Measurements from ENCODE around the gene USP35.
"Not testable (repeated sequence)": the region's sequence is repeated elsewhere in the genome, so short reads cannot be mapped to it uniquely, and the experiment has no call there.

The USP35 gene

DNA sequence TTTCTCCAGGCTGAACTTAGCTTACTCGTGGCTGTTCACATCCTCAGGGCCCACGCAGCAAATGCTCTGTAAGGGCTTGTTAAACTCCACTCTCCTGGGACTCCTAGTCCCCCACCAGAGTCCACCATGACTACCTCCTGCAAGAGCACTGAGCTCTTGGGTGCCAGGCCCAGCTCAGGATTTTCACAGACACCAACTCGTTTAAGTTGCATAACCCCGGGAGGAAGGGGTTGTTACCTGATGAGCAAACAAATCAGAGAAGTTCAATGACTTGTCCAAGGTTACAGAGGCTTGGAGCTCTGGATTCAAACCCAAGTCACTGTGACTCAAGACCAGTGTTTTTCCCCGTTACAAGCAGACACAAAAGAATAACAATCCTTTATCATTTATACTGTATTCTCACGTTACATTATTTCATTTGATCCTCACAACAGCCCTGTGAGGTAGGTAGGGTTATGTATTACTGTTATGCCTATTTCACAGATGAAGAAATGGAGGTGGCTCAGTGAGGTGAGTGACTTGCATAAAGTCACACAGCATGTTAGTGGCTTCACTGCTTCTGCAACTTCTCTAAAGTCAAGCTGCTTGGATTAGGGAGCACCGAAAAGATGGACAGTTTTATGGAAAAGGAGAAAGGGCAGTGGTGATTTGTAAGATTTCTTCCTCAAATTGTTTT, 17.7 kb upstream of the USP35 start:
- DNase-seq = no peak

DNA sequence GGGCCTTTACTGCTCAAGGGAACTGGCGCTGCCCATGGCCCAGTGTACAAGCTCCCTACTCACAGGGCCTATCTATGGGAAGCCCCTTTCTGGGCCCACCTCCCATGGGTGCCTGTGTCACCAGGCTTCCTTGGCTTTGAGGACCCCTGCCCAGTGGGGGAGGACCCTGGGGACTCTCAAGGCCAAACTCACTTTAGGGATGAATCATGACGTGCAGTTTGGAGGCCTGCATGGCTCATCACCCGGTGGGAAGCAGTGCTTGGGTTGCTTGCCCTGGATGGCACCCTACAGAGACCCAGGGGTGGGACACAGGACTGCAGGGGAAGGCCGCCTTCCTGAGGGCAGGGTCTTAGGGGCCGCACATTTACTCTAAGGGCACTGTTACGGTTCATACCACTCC, 16.8 kb upstream of the USP35 start:
- DNase-seq = no peak

DNA sequence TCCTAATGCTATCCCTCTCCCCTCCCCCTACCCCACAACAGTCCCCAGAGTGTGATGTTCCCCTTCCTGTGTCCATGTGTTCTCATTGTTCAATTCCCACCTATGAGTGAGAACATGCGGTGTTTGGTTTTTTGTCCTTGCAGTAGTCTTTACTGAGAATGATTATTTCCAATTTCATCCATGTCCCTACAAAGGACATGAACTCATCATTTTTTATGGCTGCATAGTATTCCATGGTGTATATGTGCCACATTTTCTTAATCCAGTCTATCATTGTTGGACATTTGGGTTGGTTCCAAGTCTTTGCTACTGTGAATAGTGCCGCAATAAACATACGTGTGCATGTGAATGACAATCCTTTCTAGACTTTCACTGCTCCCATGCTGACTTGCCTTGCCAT, 12.9 kb upstream of the USP35 start:
- DNase-seq = not testable (repeated sequence)

DNA sequence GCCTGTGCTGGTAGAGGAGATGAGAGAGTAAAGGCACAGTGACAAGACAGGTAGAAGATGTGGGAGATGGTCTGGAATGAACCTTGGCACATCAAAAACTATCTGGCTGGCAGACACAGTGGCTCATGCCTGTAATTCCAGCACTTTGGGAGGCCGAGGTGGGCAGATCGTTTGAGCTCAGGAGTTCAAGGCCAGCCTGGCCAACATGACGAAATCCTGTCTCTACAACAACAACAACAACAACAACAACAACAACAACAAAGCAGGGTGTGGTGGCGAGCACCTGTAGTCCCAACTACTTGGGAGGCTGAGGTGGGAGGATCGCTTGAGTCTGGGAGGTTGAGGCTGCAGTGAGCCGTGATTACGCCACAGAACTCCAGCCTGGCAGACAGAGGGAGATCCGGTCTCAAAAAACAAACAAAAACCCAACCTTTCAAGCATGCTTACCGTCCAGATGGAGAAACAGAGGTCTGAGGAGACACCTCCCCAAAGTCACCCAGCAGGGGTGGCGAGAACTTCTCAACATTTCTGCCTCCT, 12.0 kb upstream of the USP35 start:
- no peak for DNase-seq

DNA sequence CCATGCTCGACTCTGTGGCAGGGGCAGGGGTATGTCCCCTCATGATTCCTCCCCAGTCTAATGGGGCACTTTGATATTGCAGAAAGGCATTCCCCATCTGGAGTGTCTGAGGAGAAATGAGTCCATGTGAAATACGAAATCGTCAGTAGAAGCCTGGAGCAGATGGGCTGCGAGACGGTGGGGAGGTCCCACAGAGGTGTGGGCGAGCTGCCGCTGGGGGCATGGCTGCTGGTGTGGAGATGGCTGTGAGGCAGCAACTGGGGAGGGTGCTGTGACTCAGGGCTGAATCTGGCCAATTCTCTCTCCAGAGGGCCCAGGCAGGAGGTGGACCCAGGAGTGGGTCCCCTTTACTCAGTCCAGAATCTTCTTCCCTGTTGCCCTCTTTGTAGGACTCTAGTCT, 11.5 kb upstream of the USP35 start:
- no peak for DNase-seq

DNA sequence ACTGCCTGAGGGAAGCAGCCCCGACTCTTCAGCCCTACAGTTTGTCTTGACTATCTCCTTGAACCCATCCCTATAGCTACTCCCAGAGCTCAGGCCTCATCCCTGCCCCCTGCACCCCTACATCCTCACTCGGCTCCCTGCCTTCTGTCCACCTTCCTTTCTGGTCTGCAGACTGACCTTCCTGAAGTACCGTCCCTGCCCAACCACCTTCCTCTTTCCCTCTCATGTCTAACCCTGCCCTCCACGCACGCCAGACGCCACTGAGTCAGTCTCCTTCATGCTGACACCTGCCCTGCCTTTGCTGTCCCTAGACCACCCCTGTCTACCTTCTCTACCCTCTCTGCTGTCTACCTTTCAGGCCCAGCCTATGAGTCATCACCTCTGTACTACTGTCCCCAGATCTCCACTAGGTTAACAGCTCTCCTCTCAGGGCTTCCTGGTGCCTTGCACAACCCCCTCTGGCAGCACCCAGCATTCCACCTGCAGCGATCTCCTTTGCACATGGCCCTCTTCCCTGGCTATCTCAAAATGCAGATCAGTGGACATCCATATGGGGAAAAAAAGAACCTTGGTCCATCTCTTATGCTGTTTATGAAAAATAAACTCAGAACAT, 9.2 kb upstream of the USP35 start:
- no peak for DNase-seq

DNA sequence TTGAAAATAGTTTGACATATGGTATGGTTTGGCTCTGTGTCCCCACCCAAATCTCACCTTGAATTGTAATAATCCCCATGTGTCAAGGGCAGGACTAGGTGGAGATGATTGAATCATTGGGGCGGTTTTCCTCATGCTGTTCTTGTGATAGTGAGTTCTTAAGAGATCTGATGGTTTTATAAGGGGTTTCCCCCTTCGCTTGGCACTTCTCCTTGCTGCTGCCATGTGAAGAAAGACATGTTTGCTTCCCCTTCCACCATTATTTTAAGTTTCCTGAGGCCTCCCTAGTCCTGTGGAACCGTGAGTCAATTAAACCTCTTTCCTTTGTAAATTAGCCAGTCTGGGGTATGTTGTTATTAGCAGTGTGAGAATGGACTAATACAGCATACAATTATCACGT, 8.0 kb upstream of the USP35 start:
- DNase-seq = no peak

DNA sequence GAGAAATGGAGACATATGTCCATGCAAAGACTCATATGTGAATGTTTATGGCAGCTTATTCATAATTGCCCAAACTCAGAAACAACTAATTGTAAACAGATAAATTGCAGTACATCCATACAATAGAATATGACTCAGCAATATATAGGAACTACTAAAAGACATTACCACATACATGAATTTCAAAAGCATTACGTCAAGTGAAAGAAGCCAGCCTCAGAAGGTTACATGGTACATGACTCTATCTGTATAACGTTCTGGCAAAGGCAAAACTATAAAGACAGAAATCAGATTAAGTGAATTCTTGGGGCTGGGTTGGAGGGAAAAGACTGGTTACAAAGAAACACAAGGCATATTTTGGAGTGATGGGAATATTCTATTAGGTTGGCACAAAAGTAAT, 7.5 kb upstream of the USP35 start:
- DNase-seq = no peak

DNA sequence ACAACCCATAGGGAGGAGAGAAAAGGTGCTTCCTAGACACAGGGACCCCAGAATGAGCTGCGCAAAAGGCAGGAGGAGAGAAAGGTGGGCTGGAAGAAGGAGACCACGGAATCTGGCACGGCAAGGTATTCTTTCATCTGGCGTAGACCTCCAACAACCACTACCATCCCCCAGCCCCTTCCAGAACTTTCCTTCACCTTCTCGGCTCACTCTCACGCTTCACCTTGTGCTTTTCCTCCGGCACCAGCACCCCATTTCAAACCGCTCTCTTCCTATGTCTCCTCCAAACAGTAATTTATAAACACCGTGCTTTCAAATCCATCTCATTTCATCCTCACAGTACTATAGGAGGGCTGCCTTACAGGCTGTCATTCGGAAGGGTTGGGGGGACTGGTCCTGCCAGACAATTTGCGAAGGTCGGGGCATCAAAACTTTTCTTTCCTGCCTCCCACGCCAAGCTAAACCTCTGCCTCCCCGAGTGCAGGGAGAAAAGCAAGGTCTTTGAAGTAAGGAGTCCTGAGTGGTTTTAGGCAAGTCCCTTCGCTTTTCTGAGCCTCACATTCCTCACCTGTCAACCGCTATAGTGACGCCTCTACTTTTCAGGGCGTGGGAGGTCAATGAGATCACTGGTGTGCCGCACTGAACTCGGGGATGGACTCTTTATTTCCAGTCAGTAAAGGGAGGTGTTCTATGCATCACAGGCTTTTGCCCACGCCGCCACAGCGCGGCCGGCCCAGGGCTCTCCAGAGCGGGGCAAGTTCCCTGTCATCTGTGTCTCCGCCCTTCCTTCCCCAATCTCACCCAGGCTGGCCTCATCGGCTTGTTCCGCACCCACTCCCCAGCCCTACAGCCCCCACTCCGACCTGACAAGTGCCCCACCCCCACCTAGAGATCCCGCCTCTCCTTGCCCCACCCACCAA, 1.1 kb upstream of the USP35 start:
- no peak for DNase-seq

DNA sequence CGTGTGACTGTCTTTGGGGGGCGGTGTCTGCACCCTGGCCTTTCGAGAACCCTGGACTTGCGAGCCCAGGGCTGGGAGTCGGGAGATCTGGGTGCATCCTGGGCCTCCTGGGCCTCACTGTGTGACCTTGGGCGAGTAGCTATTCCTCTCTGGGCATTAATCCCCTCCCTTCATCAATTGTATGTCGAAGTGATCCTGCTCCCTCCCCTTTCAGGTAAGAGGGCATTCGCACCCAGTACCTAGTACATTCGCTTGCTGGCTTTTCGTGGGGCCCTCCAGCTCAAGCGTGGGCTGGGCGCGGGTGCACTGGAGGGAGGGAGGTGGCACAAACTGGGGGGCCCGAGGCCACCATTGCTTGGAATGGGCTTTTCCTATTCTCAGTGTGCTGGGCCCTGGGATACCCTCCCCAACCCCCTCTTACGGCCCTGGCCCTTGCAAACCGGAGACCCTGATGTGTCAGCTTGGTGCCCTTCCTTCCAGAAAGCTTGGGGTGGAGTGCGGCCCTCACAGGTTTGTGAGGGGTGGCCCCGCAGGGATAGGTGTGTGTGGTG, 530 bp downstream of the USP35 start:
- no peak for DNase-seq

DNA sequence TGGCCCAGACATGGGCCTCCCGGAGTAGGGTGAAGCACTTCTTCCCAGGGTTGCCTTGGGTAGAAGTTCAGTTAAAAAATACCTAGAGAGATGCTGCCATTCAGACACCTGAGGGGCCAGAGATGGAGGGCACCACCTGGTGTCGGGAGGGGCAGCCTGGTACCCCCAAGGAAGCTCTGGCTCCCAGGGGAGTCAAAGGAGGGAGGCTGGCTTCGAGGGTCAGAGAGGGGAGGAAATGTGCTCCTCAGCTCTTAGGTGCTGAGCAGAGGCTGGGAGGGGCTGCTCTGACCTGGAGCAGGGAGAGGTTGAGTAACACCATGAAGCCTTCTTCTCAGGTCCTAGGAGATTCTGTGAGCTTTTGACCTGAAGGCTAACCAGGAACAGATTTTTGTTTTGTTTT, 1.1 kb downstream of the USP35 start:
- no peak for DNase-seq

DNA sequence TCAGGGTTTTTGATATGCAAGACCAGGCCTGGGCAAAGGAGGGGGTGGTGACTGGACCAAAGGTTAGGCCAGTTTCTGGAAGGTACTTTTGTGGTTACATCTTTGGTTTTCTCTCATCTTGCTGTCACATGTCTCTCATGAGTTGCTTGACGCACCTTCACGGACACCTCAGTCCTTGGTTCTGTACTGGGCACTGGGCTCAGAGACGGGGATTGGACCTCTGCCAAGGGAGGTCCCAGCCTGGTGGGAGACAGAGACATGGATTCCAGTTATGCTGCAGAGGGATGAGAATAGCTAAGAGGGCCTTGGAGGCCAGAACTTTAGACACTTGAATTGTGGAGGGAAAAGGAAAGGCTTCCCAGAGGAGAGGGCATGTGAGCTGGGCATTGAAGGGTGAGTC, 1.7 kb downstream of the USP35 start:
- no peak for DNase-seq

DNA sequence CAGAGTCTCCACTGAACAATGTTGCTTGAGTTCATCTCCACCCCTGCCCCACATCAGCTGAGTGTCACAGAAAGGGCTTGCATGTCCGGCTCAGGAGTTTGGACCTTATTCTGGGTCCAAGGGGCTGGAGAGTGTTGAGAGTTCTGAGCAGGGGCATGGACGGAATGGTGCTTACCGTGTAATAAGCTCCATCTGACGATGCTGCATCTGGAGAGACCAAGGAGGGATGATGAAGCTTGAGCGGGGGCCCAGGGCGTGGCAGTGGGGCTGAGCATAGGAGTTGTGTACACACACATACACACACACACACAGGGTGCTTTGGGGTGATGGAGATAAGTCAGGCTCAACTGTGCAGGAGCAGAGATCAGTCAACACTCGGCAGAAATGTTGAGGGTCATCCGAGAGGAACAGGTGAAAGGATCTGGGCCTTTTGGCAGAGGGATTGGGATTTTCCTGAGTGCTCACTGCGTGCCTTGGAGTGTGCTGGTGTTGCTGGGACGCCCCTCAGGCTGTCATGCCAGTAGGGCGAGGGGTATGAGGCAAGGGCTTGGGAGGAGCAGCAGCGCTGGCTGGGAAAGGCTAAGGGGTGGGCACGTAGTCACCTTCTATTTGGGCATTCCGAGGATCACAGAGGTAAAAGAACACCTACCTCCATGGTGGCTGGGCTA, 2.3 kb downstream of the USP35 start:
- DNase-seq = no peak

DNA sequence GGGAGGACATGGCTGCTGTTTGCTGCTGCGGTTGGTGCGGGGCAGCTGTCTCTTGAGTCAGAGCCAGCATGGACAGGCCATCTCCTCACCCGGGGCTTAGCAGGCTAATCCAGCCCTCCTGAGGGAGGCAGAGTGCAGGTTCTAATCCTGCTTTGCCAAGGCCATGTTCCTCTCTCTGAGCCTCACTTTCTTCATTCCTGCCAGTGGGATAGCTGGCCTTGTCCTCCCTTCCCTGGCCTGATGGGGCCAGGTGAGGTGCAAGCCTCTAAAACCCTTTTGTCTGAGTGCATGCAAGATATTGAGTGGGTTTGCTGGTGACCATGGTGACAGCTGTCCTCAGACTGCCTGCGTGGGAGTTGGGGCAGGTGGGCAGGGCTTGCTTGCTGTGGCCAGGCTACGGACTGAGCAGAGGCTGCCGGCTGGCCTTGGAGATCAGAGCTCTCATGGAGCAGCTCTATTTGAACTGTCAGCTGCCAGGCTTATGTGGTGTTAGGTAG, 3.6 kb downstream of the USP35 start:
- DNase-seq = no peak

DNA sequence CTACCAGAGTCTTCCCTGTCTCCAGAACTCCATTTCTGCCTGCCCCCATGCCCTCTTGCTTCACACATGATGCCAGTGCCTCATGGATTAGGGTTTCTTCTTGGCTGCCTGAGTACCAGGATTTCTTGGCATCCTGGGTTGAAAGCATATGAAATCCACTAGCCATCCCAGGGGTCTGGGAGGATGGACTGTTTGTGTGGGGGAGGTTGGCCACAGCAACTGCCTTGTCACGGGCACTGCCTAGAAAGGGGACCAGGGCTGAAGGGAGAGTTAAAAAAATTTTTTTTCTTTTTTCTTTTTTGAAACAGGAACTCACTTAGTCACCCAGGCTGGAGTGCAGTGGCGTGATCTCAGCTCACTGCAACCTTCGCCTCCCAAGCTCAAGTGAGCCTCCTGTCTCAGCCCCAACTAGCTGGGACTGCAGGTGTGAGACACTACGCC, 4.2 kb downstream of the USP35 start:
- no peak for DNase-seq

DNA sequence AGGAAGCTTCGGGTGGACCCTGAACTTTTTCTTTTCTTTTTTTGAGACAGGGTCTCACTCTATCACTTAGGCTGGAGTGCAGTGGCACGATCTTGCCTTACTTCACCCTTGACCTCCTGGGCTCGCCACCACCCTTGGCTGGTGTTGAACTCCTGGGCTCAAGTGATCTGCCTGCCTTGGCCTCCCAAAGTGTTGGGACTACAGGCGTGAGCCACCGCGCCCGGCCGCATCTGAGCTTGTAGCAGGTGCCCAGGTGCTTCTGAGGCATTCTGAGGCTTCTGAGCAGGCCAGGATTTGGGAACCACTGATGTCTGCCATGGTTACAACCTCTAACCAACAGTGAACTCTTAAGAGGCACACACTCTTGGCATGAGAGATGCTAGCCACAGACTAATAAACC, 5.1 kb downstream of the USP35 start:
- no peak for DNase-seq

DNA sequence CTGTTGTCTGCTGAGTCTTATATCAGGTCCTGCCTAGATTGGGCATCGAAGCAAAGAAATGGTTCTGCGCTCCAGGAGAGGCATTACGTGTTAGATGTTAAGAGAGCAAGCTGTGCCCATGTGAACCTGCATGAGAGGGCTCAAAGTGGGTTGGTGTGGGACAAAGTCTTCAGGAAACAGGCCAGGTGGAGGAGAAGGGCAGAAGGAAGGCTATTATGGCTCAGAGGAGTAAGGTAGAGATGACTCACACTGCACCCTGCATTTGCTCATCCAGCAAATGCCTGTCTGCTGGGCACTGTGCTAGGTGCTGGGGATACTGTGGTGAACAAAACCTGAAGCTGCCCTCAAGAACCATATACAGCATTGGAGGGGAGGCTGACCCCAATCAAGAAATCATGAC, 5.8 kb downstream of the USP35 start:
- DNase-seq = no peak

DNA sequence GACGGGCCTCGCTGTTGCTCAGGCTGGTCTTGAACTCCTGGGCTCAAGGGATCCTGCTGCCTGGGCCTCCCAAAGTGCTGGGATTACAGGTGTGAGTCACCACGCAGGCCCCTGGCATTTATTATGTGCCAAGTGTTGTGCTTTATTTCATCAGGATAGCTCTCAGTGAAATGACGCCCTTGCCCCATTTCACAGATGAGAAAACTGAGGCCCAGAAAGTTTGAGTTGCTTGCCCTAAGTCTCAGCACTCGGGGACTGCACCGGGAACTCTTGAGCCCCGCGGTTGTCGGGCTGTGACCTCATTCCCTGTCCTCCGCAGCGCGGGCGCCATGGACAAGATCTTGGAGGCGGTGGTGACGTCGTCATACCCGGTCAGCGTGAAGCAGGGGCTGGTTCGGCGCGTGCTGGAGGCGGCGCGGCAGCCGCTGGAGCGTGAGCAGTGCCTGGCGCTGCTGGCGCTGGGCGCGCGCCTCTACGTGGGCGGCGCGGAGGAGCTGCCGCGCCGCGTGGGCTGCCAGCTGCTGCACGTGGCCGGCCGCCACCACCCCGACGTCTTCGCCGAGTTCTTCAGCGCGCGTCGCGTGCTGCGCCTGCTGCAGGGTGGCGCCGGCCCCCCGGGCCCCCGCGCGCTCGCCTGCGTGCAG, 7.3 kb downstream of the USP35 start:
- DNase-seq = no peak

DNA sequence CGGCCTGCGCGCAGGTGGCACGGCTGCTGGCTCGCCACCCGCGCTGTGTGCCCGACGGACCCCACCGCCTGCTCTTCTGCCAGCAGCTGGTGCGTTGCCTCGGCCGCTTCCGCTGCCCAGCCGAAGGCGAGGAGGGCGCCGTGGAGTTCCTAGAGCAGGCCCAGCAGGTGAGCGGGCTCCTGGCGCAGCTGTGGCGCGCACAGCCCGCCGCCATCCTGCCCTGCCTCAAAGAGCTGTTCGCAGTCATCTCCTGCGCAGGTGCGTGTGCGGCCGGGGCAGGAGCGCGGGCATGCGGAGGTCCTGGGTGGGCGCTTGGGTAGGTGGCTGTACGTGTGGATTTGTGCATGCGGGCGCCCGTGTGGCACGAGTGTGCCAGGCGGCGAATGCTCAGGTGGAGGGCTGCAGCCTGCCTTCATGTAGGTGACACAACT, 8.0 kb downstream of the USP35 start:
- DNase-seq = no peak

DNA sequence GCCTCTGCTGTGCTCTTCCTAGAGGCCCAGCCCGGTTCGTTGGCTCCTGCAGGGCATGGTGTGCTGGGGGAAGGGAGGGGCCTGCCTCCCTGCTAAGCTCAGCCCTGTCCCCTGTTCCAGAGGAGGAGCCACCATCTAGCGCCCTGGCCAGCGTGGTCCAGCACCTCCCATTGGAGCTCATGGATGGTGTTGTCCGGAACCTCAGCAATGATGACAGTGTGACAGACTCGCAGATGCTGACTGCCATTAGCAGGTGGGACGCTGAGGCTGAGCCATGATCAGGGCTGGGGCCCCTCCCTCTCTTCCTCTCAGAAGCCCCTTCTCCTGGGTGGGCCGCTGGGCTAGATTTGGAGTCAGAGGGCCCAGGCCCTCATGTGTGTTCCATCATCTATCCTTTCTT, 9.1 kb downstream of the USP35 start:
- no peak for DNase-seq

DNA sequence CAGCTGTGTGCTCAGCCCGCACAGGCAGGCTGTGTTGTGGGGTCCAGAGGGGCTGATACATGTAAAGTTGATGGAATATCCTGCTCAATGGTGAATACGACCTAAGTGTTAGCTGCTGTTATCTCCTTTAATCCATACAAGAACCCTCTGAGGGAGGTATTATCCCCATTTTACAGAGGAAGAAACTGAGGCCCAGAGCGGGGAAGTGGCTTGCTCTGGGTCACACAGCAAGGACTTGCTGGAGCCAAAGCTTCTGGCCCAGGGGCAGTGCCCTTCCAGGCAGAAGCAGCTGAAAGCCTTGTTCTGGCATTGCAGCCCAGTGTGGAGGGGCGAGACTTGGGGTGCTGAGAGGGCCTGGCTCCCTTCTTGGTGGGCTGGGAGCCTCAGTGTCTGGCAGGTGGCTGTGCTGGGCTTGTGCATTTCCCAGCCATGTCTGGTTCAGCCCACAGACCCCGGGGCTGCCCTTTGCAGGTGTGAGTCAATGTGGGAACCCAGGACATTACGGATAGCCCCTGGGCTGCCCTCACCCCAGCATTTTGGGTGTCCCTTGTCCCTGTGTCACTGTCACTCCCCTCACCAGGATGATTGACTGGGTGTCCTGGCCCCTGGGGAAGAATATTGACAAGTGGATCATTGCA, 10.4 kb downstream of the USP35 start:
- DNase-seq = no peak

DNA sequence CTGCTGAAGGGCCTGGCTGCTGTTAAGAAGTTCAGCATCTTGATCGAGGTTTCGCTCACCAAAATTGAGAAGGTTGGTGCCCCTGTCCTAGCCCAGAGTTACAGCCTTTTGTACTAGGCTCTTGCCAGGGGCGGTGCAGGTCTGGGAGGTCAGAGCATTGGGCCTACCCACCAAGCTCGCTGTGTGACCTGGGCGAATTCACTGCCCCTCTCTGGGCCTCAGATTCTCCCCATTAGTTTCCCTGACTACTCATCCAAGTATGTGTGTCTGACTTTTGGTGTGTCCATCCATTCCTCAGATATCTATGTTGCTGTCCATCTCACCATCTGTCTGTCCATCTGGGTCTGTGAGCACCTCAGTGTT, 10.9 kb downstream of the USP35 start:
- no peak for DNase-seq
